Hematopoietic multipotent progenitor cell treated with erythropoietin and hydrocortisone succinate and interleukin-3 and kit ligand, for 4 days (in vitro differentiated cells): Measurements from ENCODE around the gene KAT6B.
"Not testable (repeated sequence)": the region's sequence is repeated elsewhere in the genome, so short reads cannot be mapped to it uniquely, and the experiment has no call there.

Experiments used
- DNase-seq: peaks from one replicate; pipeline ENCODE4 v3.0.0-alpha.2; 2015

Gene KAT6B

GRCh38 chr10:74826142-74827044 is at the start of gene KAT6B:
KAT6B (plus strand) TSS chr10:74826600; CDS start chr10:74842858, 16,258 bp downstream.
- peak; percentile 100 for DNase-seq

- DNase-seq, result no peak
Observed at GRCh38 chr10:74778436-74779094, 47.8 kb upstream of the KAT6B start.

GRCh38 chr10:74781870-74782269 is 44.5 kb upstream of the KAT6B start:
- not testable (repeated sequence) for DNase-seq

GRCh38 chr10:74784462-74784861 is 41.9 kb upstream of the KAT6B start:
- DNase-seq, result no peak

GRCh38 chr10:74786126-74786525 is 40.3 kb upstream of the KAT6B start:
- DNase-seq, result no peak

GRCh38 chr10:74787457-74787856 is 38.9 kb upstream of the KAT6B start:
- DNase-seq, result no peak

- DNase-seq, result not testable (repeated sequence)
Observed at GRCh38 chr10:74791979-74792378, 34.4 kb upstream of the KAT6B start.

- DNase-seq, result no peak
Observed at GRCh38 chr10:74792726-74793125, 33.7 kb upstream of the KAT6B start.

- not testable (repeated sequence) for DNase-seq
Observed at GRCh38 chr10:74793240-74793639, 33.2 kb upstream of the KAT6B start.

- DNase-seq, result no peak
Observed at GRCh38 chr10:74794531-74794930, 31.9 kb upstream of the KAT6B start.

- DNase-seq, result no peak
Observed at GRCh38 chr10:74797550-74797949, 28.9 kb upstream of the KAT6B start.

GRCh38 chr10:74799721-74800221 is 26.6 kb upstream of the KAT6B start:
- DNase-seq, result peak; percentile 58

- no peak for DNase-seq
Observed at GRCh38 chr10:74801447-74801846, 25.0 kb upstream of the KAT6B start.

- no peak for DNase-seq
Observed at GRCh38 chr10:74808501-74808900, 17.9 kb upstream of the KAT6B start.

- DNase-seq, result no peak
Observed at GRCh38 chr10:74810087-74810486, 16.3 kb upstream of the KAT6B start.

- DNase-seq, result no peak
Observed at GRCh38 chr10:74813381-74814259, 12.8 kb upstream of the KAT6B start.

- no peak for DNase-seq
Observed at GRCh38 chr10:74814797-74815196, 11.6 kb upstream of the KAT6B start.

GRCh38 chr10:74816824-74817498 is 9.4 kb upstream of the KAT6B start:
- DNase-seq, result peak; percentile 39

- DNase-seq, result peak; percentile 20
Observed at GRCh38 chr10:74821501-74821900, 4.9 kb upstream of the KAT6B start.

- DNase-seq, result peak; percentile 26
Observed at GRCh38 chr10:74822101-74822500, 4.3 kb upstream of the KAT6B start.

GRCh38 chr10:74822521-74823089 is 3.8 kb upstream of the KAT6B start:
- peak; percentile 79 for DNase-seq

- DNase-seq, result no peak
Observed at GRCh38 chr10:74823791-74824183, 2.6 kb upstream of the KAT6B start.
